DND-41 (cell line): ENCODE results near the gene UBE3C.

Experiments
- ATAC-seq: fragments of 200-7000 bp; cut with Tn5 transposase; 3 replicates; pipeline ENCODE4 v1.9.1; 2021; ENCODE audit warnings: low read depth; ENCODE audit not compliant: insufficient read depth
- DNase-seq: peaks from one replicate; pipeline ENCODE4 v3.0.0-alpha.2; 2020
- H2AFZ ChIP-seq: 2 replicates; pipeline ENCODE4 v1.6.0; 2012; ENCODE audit warnings: low read depth, low read length
- H3K27ac ChIP-seq: 2 replicates; pipeline ENCODE4 v1.5.1; 2012; ENCODE audit warnings: low read length, inconsistent platforms
- H3K27me3 ChIP-seq: fragments of 200-600 bp; sonication (generic); 2 replicates; pipeline ENCODE4 v1.6.0; 2012; ENCODE audit warnings: low read length, mild to moderate bottlenecking, inconsistent platforms; ENCODE audit not compliant: insufficient read depth, poor library complexity
- H3K36me3 ChIP-seq: 2 replicates; pipeline ENCODE4 v1.5.1; 2012; ENCODE audit warnings: low read length, inconsistent platforms; ENCODE audit not compliant: insufficient read depth
- H3K4me1 ChIP-seq: 2 replicates; pipeline ENCODE4 v1.5.1; 2012; ENCODE audit warnings: mild to moderate bottlenecking, low read length; ENCODE audit not compliant: insufficient read depth
- H3K4me2 ChIP-seq: 2 replicates; pipeline ENCODE4 v1.6.0; 2012; ENCODE audit warnings: mild to moderate bottlenecking, moderate library complexity, low read length, inconsistent platforms; ENCODE audit not compliant: insufficient read depth
- H3K4me3 ChIP-seq, 2 experiments: fragments of 200-600 bp in 1 of 2; shearing (Covaris generic) in 1 of 2; 2 replicates each; pipeline ENCODE4 v1.5.1; 2012 to 2016; ENCODE audit warnings: inconsistent platforms in 2 of 2, low read length in 2 of 2, mild to moderate bottlenecking in 2 of 2, low read depth in 1 of 2, moderate library complexity in 1 of 2
- H3K79me2 ChIP-seq: 2 replicates; pipeline ENCODE4 v1.6.0; 2012; ENCODE audit warnings: low read length, inconsistent platforms; ENCODE audit not compliant: insufficient read depth
- H3K9ac ChIP-seq: 2 replicates; pipeline ENCODE4 v1.6.0; 2012; ENCODE audit warnings: low read depth, mild to moderate bottlenecking, inconsistent platforms, low read length, moderate library complexity
- H3K9me3 ChIP-seq: 2 replicates; pipeline ENCODE4 v1.5.1; 2012; ENCODE audit warnings: low read length, moderate library complexity, mild to moderate bottlenecking, inconsistent platforms; ENCODE audit not compliant: insufficient read depth, severe bottlenecking
- H4K20me1 ChIP-seq: 2 replicates; pipeline ENCODE4 v1.6.0; 2012; ENCODE audit warnings: low read length; ENCODE audit not compliant: insufficient read depth
- CTCF ChIP-seq: IDR thresholded peaks from 2 replicates; pipeline ENCODE4 v1.5.1; 2012; ENCODE audit warnings: borderline replicate concordance, low read length, moderate library complexity, mild to moderate bottlenecking; ENCODE audit not compliant: poor library complexity, severe bottlenecking; ENCODE audit errors: extremely low read depth
- EZH2 ChIP-seq: IDR thresholded peaks from 3 replicates; pipeline ENCODE4 v1.6.1; 2012; ENCODE audit warnings: borderline replicate concordance, low read depth, mild to moderate bottlenecking, moderate library complexity, low read length, inconsistent platforms; ENCODE audit not compliant: severe bottlenecking

The UBE3C gene

GRCh38 chr7:157284229-157285014 is 145.7 kb downstream of the UBE3C start:
- H3K36me3 ChIP-seq: no peaks in the 10 kb centered on the region
- H3K4me3 ChIP-seq: no peak overlapping the region
- no peak overlapping the region for H2AFZ ChIP-seq
- H3K79me2 ChIP-seq: no peaks in the 10 kb centered on the region
- ATAC-seq (no peak), DNase-seq (no peak)
- TF ChIP-seq EZH2: no peak
- no peak for TF ChIP-seq CTCF
- no peak overlapping the region for H3K27ac ChIP-seq
- no peak overlapping the region for H3K4me2 ChIP-seq
- H4K20me1 ChIP-seq: no peaks in the 10 kb centered on the region
- no peaks in the 10 kb centered on the region for H3K27me3 ChIP-seq
- no peaks in the 10 kb centered on the region for H3K4me1 ChIP-seq
- H3K9ac ChIP-seq: no peak overlapping the region
- H3K9me3 ChIP-seq: peaks cover 9% of the 10 kb centered on the region

- Histone ChIP-seq H4K20me1 (no peaks in the 10 kb centered on the region), H3K27ac (no peak overlapping the region), H3K79me2 (no peaks in the 10 kb centered on the region), H3K4me1 (no peaks in the 10 kb centered on the region), H3K36me3 (no peaks in the 10 kb centered on the region), H2AFZ (no peak overlapping the region), H3K9ac (no peak overlapping the region), H3K27me3 (no peaks in the 10 kb centered on the region), H3K4me3 (no peak overlapping the region), H3K4me2 (no peak overlapping the region), H3K9me3 (no peaks in the 10 kb centered on the region)
- no peak for DNase-seq
- TF ChIP-seq EZH2 (no peak), CTCF (no peak)
- no peak for ATAC-seq
Observed at GRCh38 chr7:157291404-157292080, 152.8 kb downstream of the UBE3C start.

GRCh38 chr7:157292258-157292657 is 153.5 kb downstream of the UBE3C start:
- H3K27me3 ChIP-seq: no peaks in the 10 kb centered on the region
- no peak overlapping the region for H3K4me2 ChIP-seq
- H3K36me3 ChIP-seq: no peaks in the 10 kb centered on the region
- H3K4me1 ChIP-seq: no peaks in the 10 kb centered on the region
- ATAC-seq: no peak
- TF ChIP-seq CTCF (no peak), EZH2 (no peak)
- DNase-seq: no peak
- no peaks in the 10 kb centered on the region for H4K20me1 ChIP-seq
- H3K79me2 ChIP-seq: no peaks in the 10 kb centered on the region
- no peak overlapping the region for H2AFZ ChIP-seq
- no peak overlapping the region for H3K4me3 ChIP-seq
- H3K9me3 ChIP-seq: no peaks in the 10 kb centered on the region
- no peak overlapping the region for H3K27ac ChIP-seq
- H3K9ac ChIP-seq: no peak overlapping the region
